Fibroblast of lung (primary cell): ENCODE data around the gene KCNK15. TPM values are rescaled to one million over a fixed set of nuclear protein-coding genes. Genes with fewer than 3 reads are reported as not detected.
"Not testable (repeated sequence)": the region's sequence is repeated elsewhere in the genome, so short reads cannot be mapped to it uniquely, and the experiment has no call there.

Experiments
- DNase-seq, 2 donors: peaks; one replicate each; pipeline versions ENCODE4 v3.0.0 to v3.0.0-alpha.2; 2010; ENCODE audit warnings: low read depth in 2 of 2
- H2AFZ ChIP-seq: 2 replicates; pipeline ENCODE4 v1.5.1; 2012; ENCODE audit warnings: low read length, control low read depth, inconsistent platforms
- H3K27ac ChIP-seq: 2 replicates; pipeline ENCODE4 v1.5.1; 2011; ENCODE audit warnings: low read length, control low read depth; ENCODE audit not compliant: insufficient read depth
- H3K27me3 ChIP-seq: 2 replicates; pipeline ENCODE4 v1.5.1; 2011; ENCODE audit warnings: mild to moderate bottlenecking, low read length; ENCODE audit not compliant: control insufficient read depth, insufficient read depth
- H3K36me3 ChIP-seq: 2 replicates; pipeline ENCODE4 v1.5.1; 2011; ENCODE audit warnings: low read length; ENCODE audit not compliant: control insufficient read depth, insufficient read depth
- H3K4me1 ChIP-seq: 2 replicates; pipeline ENCODE4 v1.5.1; 2011; ENCODE audit warnings: low read length; ENCODE audit not compliant: control insufficient read depth, insufficient read depth; ENCODE audit errors: extremely low read depth
- H3K4me2 ChIP-seq: 2 replicates; pipeline ENCODE4 v1.5.1; 2011; ENCODE audit warnings: low read length, control low read depth; ENCODE audit not compliant: insufficient read depth; ENCODE audit errors: extremely low read depth
- H3K4me3 ChIP-seq, 4 experiments: fragments of 200-600 bp in 1 of 4; sonication (generic) in 1 of 4; replicated peaks in 1 of 4; 2 replicates each; pipeline ENCODE4 v1.5.1; 2011 to 2016; ENCODE audit warnings: low read length in 4 of 4, low read depth in 3 of 4, mild to moderate bottlenecking in 3 of 4, control low read depth in 2 of 4, inconsistent platforms in 1 of 4, mixed read lengths in 1 of 4; ENCODE audit not compliant: insufficient read depth in 1 of 4; ENCODE audit errors: control extremely low read depth in 1 of 4
- H3K79me2 ChIP-seq: 2 replicates; pipeline ENCODE4 v1.5.1; 2012; ENCODE audit warnings: mild to moderate bottlenecking, low read length, inconsistent platforms; ENCODE audit not compliant: control insufficient read depth, insufficient read depth
- H3K9ac ChIP-seq: 2 replicates; pipeline ENCODE4 v1.5.1; 2011; ENCODE audit warnings: mild to moderate bottlenecking, low read length, control low read depth; ENCODE audit not compliant: insufficient read depth
- H3K9me3 ChIP-seq: 2 replicates; pipeline ENCODE4 v1.5.1; 2012; ENCODE audit warnings: low read depth, low read length; ENCODE audit not compliant: control insufficient read depth, insufficient read depth
- H4K20me1 ChIP-seq: 2 replicates; pipeline ENCODE4 v1.5.1; 2011; ENCODE audit warnings: low read length; ENCODE audit not compliant: control insufficient read depth, insufficient read depth; ENCODE audit errors: extremely low read depth
- EZH2 ChIP-seq: IDR thresholded peaks from 2 replicates; pipeline ENCODE4 v1.5.1; 2012; ENCODE audit warnings: low read length, control low read depth, mild to moderate bottlenecking; ENCODE audit errors: missing control alignments
- polyA minus RNA-seq: library from RNA; depleted of rRNA, polyadenylated mRNA; stranded (reverse); fragments of >200 nt; gene quantifications from 2 replicates; pipeline ENCODE4 v1.2.3, GENCODE V29; 2011; ENCODE audit warnings: low replicate concordance
- polyA plus RNA-seq, 2 donors: library from polyadenylated mRNA; depleted of rRNA in 1 of 2; stranded (reverse) in 1 of 2; unstranded in 1 of 2; fragments of >200 nt; gene quantifications; 2 replicates each; pipeline ENCODE4 v1.2.1, GENCODE V29; 2011 to 2012; ENCODE audit warnings: missing spikeins in 1 of 2
- total RNA-seq: library from RNA; depleted of rRNA; stranded (reverse); fragments of >200 nt; gene quantifications from 2 replicates; pipeline ENCODE4 v1.2.1, GENCODE V29; 2014
- TF ChIP-seq, protein P1 (sequence below), 2 donors: IDR thresholded peaks in 1 of 2; conservative IDR thresholded peaks in 1 of 2; 1 replicate in 1 of 2; 2 replicates in 1 of 2; pipeline ENCODE4 v1.5.1; 2011 to 2012; ENCODE audit warnings: low read length in 2 of 2, control low read depth in 1 of 2, inconsistent platforms in 1 of 2, low read depth in 1 of 2, mild to moderate bottlenecking in 1 of 2

Gene KCNK15
- 1.8 and 4.1 TPM in 2 replicates for total RNA-seq
- 0.03 and 2.2 TPM in 2 replicates for polyA plus RNA-seq
- 0.10 and 2.6 TPM in 2 replicates for polyA plus RNA-seq (2012)
- polyA minus RNA-seq = 1.9 TPM in 1 of 2 replicates, not detected in the other

DNA sequence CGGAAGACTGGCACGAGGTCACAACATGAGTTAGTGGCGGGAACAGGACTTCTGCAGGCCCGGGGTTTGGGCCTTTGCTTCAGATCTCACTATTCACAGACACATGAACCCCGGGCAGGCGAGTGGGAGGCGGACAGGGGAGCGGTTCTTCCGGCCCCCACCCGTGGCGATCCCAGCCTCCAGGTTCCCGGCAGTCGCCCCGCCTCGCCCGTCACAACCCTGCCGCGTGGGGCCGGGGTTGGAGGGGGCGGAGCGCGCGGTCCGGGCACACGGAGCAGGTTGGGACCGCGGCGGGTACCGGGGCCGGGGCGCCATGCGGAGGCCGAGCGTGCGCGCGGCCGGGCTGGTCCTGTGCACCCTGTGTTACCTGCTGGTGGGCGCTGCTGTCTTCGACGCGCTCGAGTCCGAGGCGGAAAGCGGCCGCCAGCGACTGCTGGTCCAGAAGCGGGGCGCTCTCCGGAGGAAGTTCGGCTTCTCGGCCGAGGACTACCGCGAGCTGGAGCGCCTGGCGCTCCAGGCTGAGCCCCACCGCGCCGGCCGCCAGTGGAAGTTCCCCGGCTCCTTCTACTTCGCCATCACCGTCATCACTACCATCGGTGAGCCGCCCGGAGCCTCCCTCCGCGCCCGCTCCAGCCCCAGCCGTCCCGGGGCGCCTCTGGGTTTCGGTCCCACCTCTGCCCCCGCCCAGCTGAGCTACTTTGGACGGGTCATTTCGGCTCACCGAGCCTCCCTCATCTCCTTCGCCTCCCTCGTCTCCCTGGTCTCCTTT lies at the start of gene KCNK15:
KCNK15 (plus strand) TSS at position 268 of the 769 bp plus-strand sequence; CDS start at position 314, 46 bp downstream.
- Histone ChIP-seq H3K9ac (peak within 1 kb of the TSS; percentile 7), H4K20me1 (no peaks in the 10 kb centered on the region), H2AFZ (peak within 1 kb of the TSS; percentile 39), H3K79me2 (no peaks in the 10 kb centered on the region), H3K4me2 (peak within 1 kb of the TSS; percentile 58), H3K27me3 (peaks cover 58% of the 10 kb centered on the region), H3K4me1 (peaks cover 3% of the 10 kb centered on the region), H3K27ac (no peak within 1 kb of the TSS), H3K4me3 (peak within 1 kb of the TSS; percentile 19 to 56 (median 34)), H3K36me3 (no peaks in the 10 kb centered on the region), H3K9me3 (no peaks in the 10 kb centered on the region)
- peak in 1 of 2 donors; percentile 33 for DNase-seq
- TF ChIP-seq, protein P1, sequence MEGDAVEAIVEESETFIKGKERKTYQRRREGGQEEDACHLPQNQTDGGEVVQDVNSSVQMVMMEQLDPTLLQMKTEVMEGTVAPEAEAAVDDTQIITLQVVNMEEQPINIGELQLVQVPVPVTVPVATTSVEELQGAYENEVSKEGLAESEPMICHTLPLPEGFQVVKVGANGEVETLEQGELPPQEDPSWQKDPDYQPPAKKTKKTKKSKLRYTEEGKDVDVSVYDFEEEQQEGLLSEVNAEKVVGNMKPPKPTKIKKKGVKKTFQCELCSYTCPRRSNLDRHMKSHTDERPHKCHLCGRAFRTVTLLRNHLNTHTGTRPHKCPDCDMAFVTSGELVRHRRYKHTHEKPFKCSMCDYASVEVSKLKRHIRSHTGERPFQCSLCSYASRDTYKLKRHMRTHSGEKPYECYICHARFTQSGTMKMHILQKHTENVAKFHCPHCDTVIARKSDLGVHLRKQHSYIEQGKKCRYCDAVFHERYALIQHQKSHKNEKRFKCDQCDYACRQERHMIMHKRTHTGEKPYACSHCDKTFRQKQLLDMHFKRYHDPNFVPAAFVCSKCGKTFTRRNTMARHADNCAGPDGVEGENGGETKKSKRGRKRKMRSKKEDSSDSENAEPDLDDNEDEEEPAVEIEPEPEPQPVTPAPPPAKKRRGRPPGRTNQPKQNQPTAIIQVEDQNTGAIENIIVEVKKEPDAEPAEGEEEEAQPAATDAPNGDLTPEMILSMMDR (conservative IDR thresholded peaks at IDR 0.05 in 1 of 2, IDR thresholded peaks at IDR 0.05 in 1 of 2; ENCODE audit: low read depth in 1 of 2, low read length in 2 of 2) = no peak
- TF ChIP-seq EZH2 = peak; percentile 76

DNA sequence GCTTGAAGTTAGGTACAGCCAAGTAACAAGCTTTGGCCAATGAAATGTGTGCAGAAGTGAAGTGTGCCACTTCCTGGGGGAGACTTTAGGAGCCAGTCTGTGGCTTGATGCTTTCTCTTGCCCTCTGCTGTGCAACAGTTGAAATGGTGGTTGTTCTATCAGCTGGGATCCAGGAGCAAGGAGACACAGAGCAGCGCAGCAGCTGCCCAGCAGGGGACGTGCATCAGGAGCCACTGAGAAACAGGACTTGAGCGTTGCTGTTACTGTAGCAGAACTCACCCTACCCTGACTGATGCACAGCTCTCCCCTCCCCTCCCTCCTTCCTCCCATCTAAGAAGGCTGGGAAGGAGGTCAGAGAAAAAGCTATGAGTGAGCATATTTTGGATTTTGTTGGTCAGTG lies 49.4 kb upstream of the KCNK15 start:
- Histone ChIP-seq H3K27ac (peak overlapping the region; percentile 58), H3K4me2 (no peak overlapping the region), H3K4me1 (peaks cover 31% of the 10 kb centered on the region)

DNA sequence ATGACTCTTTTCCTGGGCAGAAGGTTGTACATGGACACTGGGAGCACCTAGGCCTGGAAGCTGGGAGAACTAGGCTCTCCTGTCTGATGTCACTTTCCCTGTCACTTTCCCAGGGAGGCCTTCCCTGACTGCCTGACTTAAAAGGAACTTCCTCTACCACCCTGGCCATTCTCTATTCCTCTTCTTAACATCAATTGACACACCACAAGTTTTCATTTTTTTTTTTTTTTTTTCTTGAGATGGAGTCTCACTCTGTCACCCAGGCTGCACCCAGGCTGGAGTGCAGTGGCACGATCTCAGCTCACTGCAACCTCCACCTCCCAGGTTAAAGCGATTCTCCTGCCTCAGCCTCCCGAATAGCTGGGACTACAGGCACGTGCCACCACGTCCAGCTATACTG lies 48.6 kb upstream of the KCNK15 start:
- not testable (repeated sequence) for H3K4me3 ChIP-seq, H3K27me3 ChIP-seq, H3K9me3 ChIP-seq, H3K4me2 ChIP-seq, H3K36me3 ChIP-seq, H4K20me1 ChIP-seq, DNase-seq, H3K9ac ChIP-seq, H3K79me2 ChIP-seq, H2AFZ ChIP-seq
- Histone ChIP-seq H3K27ac (peak overlapping the region; percentile 58), H3K4me1 (peaks cover 37% of the 10 kb centered on the region)

More for the DNA sequence above, 49.4 kb upstream of the KCNK15 start:
- Histone ChIP-seq H3K36me3 (no peaks in the 10 kb centered on the region), H3K27me3 (peaks cover 2% of the 10 kb centered on the region), H4K20me1 (no peaks in the 10 kb centered on the region), H3K9me3 (no peaks in the 10 kb centered on the region), H3K79me2 (no peaks in the 10 kb centered on the region), H3K9ac (peak overlapping the region; percentile 22), H2AFZ (no peak overlapping the region), H3K4me3 (no peak overlapping the region)
- DNase-seq = no peak
- no peak for TF ChIP-seq EZH2
- TF ChIP-seq, protein P1 (conservative IDR thresholded peaks at IDR 0.05 in 1 of 2, IDR thresholded peaks at IDR 0.05 in 1 of 2; ENCODE audit: low read depth in 1 of 2, low read length in 2 of 2) = no peak
